Measurements from ENCODE around the gene GRM4.

The GRM4 gene

GRCh38 chr6:34115403-34115795 is 30.5 kb downstream of the GRM4 start:
- Histone ChIP-seq H3K4me3 (ENCODE audit: low read depth in 1 of 2, low read length in 2 of 2) (no peak overlapping the region), H3K27me3 (ENCODE audit: low read depth, low read length) (no peaks in the 10 kb centered on the region), H3K27ac (ENCODE audit: low read length) (no peak overlapping the region), H3K36me3 (ENCODE audit: control insufficient read depth in 1 of 2, insufficient read depth in 2 of 2, low read length in 2 of 2) (no peaks in the 10 kb centered on the region), H3K9me3 (ENCODE audit: control insufficient read depth in 1 of 2, low read length in 2 of 2) (no peaks in the 10 kb centered on the region), H3K4me1 (ENCODE audit: control insufficient read depth in 1 of 2, insufficient read depth in 2 of 2, low read length in 2 of 2) (no peaks in the 10 kb centered on the region)

- no peak overlapping the region for H3K27ac ChIP-seq (ENCODE audit: low read length)
- no peaks in the 10 kb centered on the region for H3K4me1 ChIP-seq (ENCODE audit: control insufficient read depth in 1 of 2, insufficient read depth in 2 of 2, low read length in 2 of 2)
- no peaks in the 10 kb centered on the region for H3K27me3 ChIP-seq (ENCODE audit: low read depth, low read length)
- no peak overlapping the region for H3K4me3 ChIP-seq (ENCODE audit: low read depth in 1 of 2, low read length in 2 of 2)
- H3K36me3 ChIP-seq (ENCODE audit: control insufficient read depth in 1 of 2, insufficient read depth in 2 of 2, low read length in 2 of 2): no peaks in the 10 kb centered on the region
- no peaks in the 10 kb centered on the region for H3K9me3 ChIP-seq (ENCODE audit: control insufficient read depth in 1 of 2, low read length in 2 of 2)
Measured at GRCh38 chr6:34114695-34115402, 31.0 kb downstream of the GRM4 start.

- H3K4me1 ChIP-seq (ENCODE audit: control insufficient read depth in 1 of 2, insufficient read depth in 2 of 2, low read length in 2 of 2): no peaks in the 10 kb centered on the region
- H3K4me3 ChIP-seq (ENCODE audit: low read depth in 1 of 2, low read length in 2 of 2): no peak overlapping the region
- H3K27ac ChIP-seq (ENCODE audit: low read length): no peak overlapping the region
- no peaks in the 10 kb centered on the region for H3K27me3 ChIP-seq (ENCODE audit: low read depth, low read length)
- no peaks in the 10 kb centered on the region for H3K36me3 ChIP-seq (ENCODE audit: control insufficient read depth in 1 of 2, insufficient read depth in 2 of 2, low read length in 2 of 2)
- no peaks in the 10 kb centered on the region for H3K9me3 ChIP-seq (ENCODE audit: control insufficient read depth in 1 of 2, low read length in 2 of 2)
Measured at GRCh38 chr6:34113532-34113931, 32.4 kb downstream of the GRM4 start.

- Histone ChIP-seq H3K4me3 (ENCODE audit: low read depth in 1 of 2, low read length in 2 of 2) (no peak overlapping the region), H3K36me3 (ENCODE audit: control insufficient read depth in 1 of 2, insufficient read depth in 2 of 2, low read length in 2 of 2) (no peaks in the 10 kb centered on the region), H3K27me3 (ENCODE audit: low read depth, low read length) (no peaks in the 10 kb centered on the region), H3K9me3 (ENCODE audit: control insufficient read depth in 1 of 2, low read length in 2 of 2) (no peaks in the 10 kb centered on the region), H3K27ac (ENCODE audit: low read length) (no peak overlapping the region), H3K4me1 (ENCODE audit: control insufficient read depth in 1 of 2, insufficient read depth in 2 of 2, low read length in 2 of 2) (no peaks in the 10 kb centered on the region)
Measured at GRCh38 chr6:34112126-34112525, 33.8 kb downstream of the GRM4 start.

- Histone ChIP-seq H3K27ac (ENCODE audit: low read length) (no peak overlapping the region), H3K27me3 (ENCODE audit: low read depth, low read length) (no peaks in the 10 kb centered on the region), H3K4me3 (ENCODE audit: low read depth in 1 of 2, low read length in 2 of 2) (no peak overlapping the region), H3K9me3 (ENCODE audit: control insufficient read depth in 1 of 2, low read length in 2 of 2) (no peaks in the 10 kb centered on the region), H3K36me3 (ENCODE audit: control insufficient read depth in 1 of 2, insufficient read depth in 2 of 2, low read length in 2 of 2) (no peaks in the 10 kb centered on the region), H3K4me1 (ENCODE audit: control insufficient read depth in 1 of 2, insufficient read depth in 2 of 2, low read length in 2 of 2) (no peaks in the 10 kb centered on the region)
Measured at GRCh38 chr6:34110610-34111009, 35.3 kb downstream of the GRM4 start.

- H3K4me3 ChIP-seq (ENCODE audit: low read depth in 1 of 2, low read length in 2 of 2): no peak overlapping the region
- no peaks in the 10 kb centered on the region for H3K27me3 ChIP-seq (ENCODE audit: low read depth, low read length)
- no peaks in the 10 kb centered on the region for H3K9me3 ChIP-seq (ENCODE audit: control insufficient read depth in 1 of 2, low read length in 2 of 2)
- no peaks in the 10 kb centered on the region for H3K36me3 ChIP-seq (ENCODE audit: control insufficient read depth in 1 of 2, insufficient read depth in 2 of 2, low read length in 2 of 2)
- no peak overlapping the region for H3K27ac ChIP-seq (ENCODE audit: low read length)
- H3K4me1 ChIP-seq (ENCODE audit: control insufficient read depth in 1 of 2, insufficient read depth in 2 of 2, low read length in 2 of 2): no peaks in the 10 kb centered on the region
Measured at GRCh38 chr6:34108176-34108575, 37.7 kb downstream of the GRM4 start.

- H3K27ac ChIP-seq (ENCODE audit: low read length): no peak overlapping the region
Measured at GRCh38 chr6:34106900-34107299, 39.0 kb downstream of the GRM4 start.

GRCh38 chr6:34106421-34106820 is 39.5 kb downstream of the GRM4 start:
- H3K36me3 ChIP-seq (ENCODE audit: control insufficient read depth in 1 of 2, insufficient read depth in 2 of 2, low read length in 2 of 2): no peaks in the 10 kb centered on the region
- no peak overlapping the region for H3K27ac ChIP-seq (ENCODE audit: low read length)
- H3K4me1 ChIP-seq (ENCODE audit: control insufficient read depth in 1 of 2, insufficient read depth in 2 of 2, low read length in 2 of 2): no peaks in the 10 kb centered on the region
- H3K27me3 ChIP-seq (ENCODE audit: low read depth, low read length): no peaks in the 10 kb centered on the region
- H3K9me3 ChIP-seq (ENCODE audit: control insufficient read depth in 1 of 2, low read length in 2 of 2): no peaks in the 10 kb centered on the region
- no peak overlapping the region for H3K4me3 ChIP-seq (ENCODE audit: low read depth in 1 of 2, low read length in 2 of 2)

More at GRCh38 chr6:34106900-34107299, 39.0 kb downstream of the GRM4 start:
- Histone ChIP-seq H3K9me3 (ENCODE audit: control insufficient read depth in 1 of 2, low read length in 2 of 2) (no peaks in the 10 kb centered on the region), H3K4me1 (ENCODE audit: control insufficient read depth in 1 of 2, insufficient read depth in 2 of 2, low read length in 2 of 2) (no peaks in the 10 kb centered on the region), H3K4me3 (ENCODE audit: low read depth in 1 of 2, low read length in 2 of 2) (no peak overlapping the region), H3K36me3 (ENCODE audit: control insufficient read depth in 1 of 2, insufficient read depth in 2 of 2, low read length in 2 of 2) (no peaks in the 10 kb centered on the region), H3K27me3 (ENCODE audit: low read depth, low read length) (no peaks in the 10 kb centered on the region)

- no peaks in the 10 kb centered on the region for H3K36me3 ChIP-seq (ENCODE audit: control insufficient read depth in 1 of 2, insufficient read depth in 2 of 2, low read length in 2 of 2)
- H3K9me3 ChIP-seq (ENCODE audit: control insufficient read depth in 1 of 2, low read length in 2 of 2): no peaks in the 10 kb centered on the region
- no peaks in the 10 kb centered on the region for H3K4me1 ChIP-seq (ENCODE audit: control insufficient read depth in 1 of 2, insufficient read depth in 2 of 2, low read length in 2 of 2)
- no peak overlapping the region for H3K4me3 ChIP-seq (ENCODE audit: low read depth in 1 of 2, low read length in 2 of 2)
- no peaks in the 10 kb centered on the region for H3K27me3 ChIP-seq (ENCODE audit: low read depth, low read length)
- H3K27ac ChIP-seq (ENCODE audit: low read length): no peak overlapping the region
Measured at GRCh38 chr6:34104628-34105027, 41.3 kb downstream of the GRM4 start.

GRCh38 chr6:34104186-34104585 is 41.7 kb downstream of the GRM4 start:
- Histone ChIP-seq H3K27me3 (ENCODE audit: low read depth, low read length) (no peaks in the 10 kb centered on the region), H3K4me3 (ENCODE audit: low read depth in 1 of 2, low read length in 2 of 2) (no peak overlapping the region), H3K36me3 (ENCODE audit: control insufficient read depth in 1 of 2, insufficient read depth in 2 of 2, low read length in 2 of 2) (no peaks in the 10 kb centered on the region), H3K9me3 (ENCODE audit: control insufficient read depth in 1 of 2, low read length in 2 of 2) (no peaks in the 10 kb centered on the region), H3K4me1 (ENCODE audit: control insufficient read depth in 1 of 2, insufficient read depth in 2 of 2, low read length in 2 of 2) (no peaks in the 10 kb centered on the region), H3K27ac (ENCODE audit: low read length) (no peak overlapping the region)

GRCh38 chr6:34103321-34103720 is 42.6 kb downstream of the GRM4 start:
- Histone ChIP-seq H3K36me3 (ENCODE audit: control insufficient read depth in 1 of 2, insufficient read depth in 2 of 2, low read length in 2 of 2) (no peaks in the 10 kb centered on the region), H3K27ac (ENCODE audit: low read length) (no peak overlapping the region), H3K9me3 (ENCODE audit: control insufficient read depth in 1 of 2, low read length in 2 of 2) (no peaks in the 10 kb centered on the region), H3K4me1 (ENCODE audit: control insufficient read depth in 1 of 2, insufficient read depth in 2 of 2, low read length in 2 of 2) (no peaks in the 10 kb centered on the region), H3K4me3 (ENCODE audit: low read depth in 1 of 2, low read length in 2 of 2) (no peak overlapping the region), H3K27me3 (ENCODE audit: low read depth, low read length) (no peaks in the 10 kb centered on the region)

- no peaks in the 10 kb centered on the region for H3K36me3 ChIP-seq (ENCODE audit: control insufficient read depth in 1 of 2, insufficient read depth in 2 of 2, low read length in 2 of 2)
- H3K27me3 ChIP-seq (ENCODE audit: low read depth, low read length): no peaks in the 10 kb centered on the region
- H3K27ac ChIP-seq (ENCODE audit: low read length): no peak overlapping the region
- no peak overlapping the region for H3K4me3 ChIP-seq (ENCODE audit: low read depth in 1 of 2, low read length in 2 of 2)
- H3K9me3 ChIP-seq (ENCODE audit: control insufficient read depth in 1 of 2, low read length in 2 of 2): no peaks in the 10 kb centered on the region
- H3K4me1 ChIP-seq (ENCODE audit: control insufficient read depth in 1 of 2, insufficient read depth in 2 of 2, low read length in 2 of 2): no peaks in the 10 kb centered on the region
Measured at GRCh38 chr6:34102696-34103095, 43.2 kb downstream of the GRM4 start.
